ENCODE data around the gene FAM9C.
"Not testable (repeated sequence)": the region's sequence is repeated elsewhere in the genome, so short reads cannot be mapped to it uniquely, and the experiment has no call there.

The FAM9C gene

GRCh38 chrX:13044441-13044840 lies at the start of gene FAM9C:
FAM9C (minus strand) TSS chrX:13044620; CDS start chrX:13043789, 831 bp downstream.
- no peak for DNase-seq

GRCh38 chrX:13093529-13094140 lies 49.2 kb upstream of the FAM9C start:
- DNase-seq, result no peak

- no peak for DNase-seq
These were observed 48.1 kb upstream of the FAM9C start for GRCh38 chrX:13092455-13092941.

GRCh38 chrX:13091111-13091765 lies 46.8 kb upstream of the FAM9C start:
- DNase-seq, result no peak

- no peak for DNase-seq
These were observed 46.1 kb upstream of the FAM9C start for GRCh38 chrX:13090339-13091110.

GRCh38 chrX:13090027-13090338 lies 45.6 kb upstream of the FAM9C start:
- DNase-seq, result no peak

GRCh38 chrX:13088156-13088487 lies 43.7 kb upstream of the FAM9C start:
- DNase-seq, result no peak

- DNase-seq, result no peak
These were observed 43.1 kb upstream of the FAM9C start for GRCh38 chrX:13087322-13088155.

- not testable (repeated sequence) for DNase-seq
These were observed 42.4 kb upstream of the FAM9C start for GRCh38 chrX:13086793-13087321.

- no peak for DNase-seq
These were observed 41.7 kb upstream of the FAM9C start for GRCh38 chrX:13086076-13086475.

- no peak for DNase-seq
These were observed 41.1 kb upstream of the FAM9C start for GRCh38 chrX:13085526-13085925.

GRCh38 chrX:13084611-13085010 lies 40.2 kb upstream of the FAM9C start:
- DNase-seq, result no peak

- DNase-seq, result not testable (repeated sequence)
These were observed 39.4 kb upstream of the FAM9C start for GRCh38 chrX:13083755-13084326.

- DNase-seq, result no peak
These were observed 38.0 kb upstream of the FAM9C start for GRCh38 chrX:13082206-13083065.

- DNase-seq, result no peak
These were observed 37.2 kb upstream of the FAM9C start for GRCh38 chrX:13081395-13082205.

GRCh38 chrX:13080128-13080795 lies 35.8 kb upstream of the FAM9C start:
- DNase-seq, result no peak

GRCh38 chrX:13078739-13079444 lies 34.5 kb upstream of the FAM9C start:
- no peak for DNase-seq

GRCh38 chrX:13077168-13077567 lies 32.7 kb upstream of the FAM9C start:
- no peak for DNase-seq

GRCh38 chrX:13076176-13076961 lies 31.9 kb upstream of the FAM9C start:
- no peak for DNase-seq
